ENCODE measurements around the gene SV2C.
"Not testable (repeated sequence)": the region's sequence is repeated elsewhere in the genome, so short reads cannot be mapped to it uniquely, and the experiment has no call there.

The SV2C gene

DNA sequence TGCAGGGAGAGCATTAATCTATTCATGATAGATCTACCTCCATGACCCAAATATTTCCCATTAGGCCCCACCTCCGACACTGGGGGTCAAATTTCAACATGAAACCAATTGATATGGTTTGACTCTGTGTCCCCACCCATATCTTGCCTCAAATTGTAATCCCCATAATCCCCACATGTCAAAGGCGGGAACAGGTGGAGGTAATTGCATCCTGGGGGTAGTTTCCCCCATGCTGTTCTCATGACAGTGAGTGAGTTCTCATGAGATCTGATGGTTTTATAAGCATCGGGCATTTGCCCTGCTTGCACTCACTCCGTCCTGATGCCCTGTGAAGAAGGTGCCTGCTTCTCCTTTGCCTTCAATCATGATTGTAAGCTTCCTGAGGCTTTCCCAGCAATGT is 153.5 kb downstream of the SV2C start:
- Histone ChIP-seq H3K9ac (ENCODE audit: low read length in 5 of 5) (no peak overlapping the region), H3K4me1 (ENCODE audit: control insufficient read depth in 5 of 5, insufficient read depth in 5 of 5, low read length in 5 of 5) (peaks cover 0 to 5% (median 0%) of the 10 kb centered on the region in 5 donors), H3K27ac (ENCODE audit: low read depth, low read length) (no peak overlapping the region), H3K36me3 (ENCODE audit: control insufficient read depth in 5 of 5, insufficient read depth in 5 of 5, low read length in 5 of 5) (no peaks in the 10 kb centered on the region), H3K9me3 (ENCODE audit: control insufficient read depth in 5 of 5, low read length in 5 of 5) (peaks cover 0 to 5% (median 2%) of the 10 kb centered on the region in 5 donors), H3K27me3 (ENCODE audit: control insufficient read depth in 5 of 5, insufficient read depth in 4 of 5, low read length in 5 of 5) (no peaks in the 10 kb centered on the region), H3K4me3 (ENCODE audit: low read depth in 1 of 5, low read length in 5 of 5) (no peak overlapping the region)

DNA sequence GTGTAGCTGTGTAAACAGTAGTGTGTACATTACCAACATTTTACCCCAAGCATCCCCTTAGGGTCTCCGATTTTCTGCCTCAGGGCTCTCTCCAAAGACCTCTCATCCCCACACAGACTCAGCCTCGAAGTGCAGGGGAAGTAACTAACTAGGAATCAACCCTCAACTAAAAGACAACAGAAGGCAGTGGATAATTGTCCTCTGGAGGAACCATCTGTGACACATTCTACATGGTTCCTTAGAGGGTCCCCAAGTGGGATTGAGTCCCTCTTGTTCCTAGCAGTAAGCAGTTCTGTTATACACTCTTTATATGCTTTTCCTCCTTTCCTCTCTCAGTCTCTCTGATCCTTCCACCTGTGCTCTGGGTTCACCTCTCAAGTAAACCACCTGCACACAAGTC is 157.2 kb downstream of the SV2C start:
- H3K36me3 ChIP-seq (ENCODE audit: control insufficient read depth in 5 of 5, insufficient read depth in 5 of 5, low read length in 5 of 5), result no peaks in the 10 kb centered on the region
- H3K27me3 ChIP-seq (ENCODE audit: control insufficient read depth in 5 of 5, insufficient read depth in 4 of 5, low read length in 5 of 5), result no peaks in the 10 kb centered on the region
- no peak overlapping the region for H3K4me3 ChIP-seq (ENCODE audit: low read depth in 1 of 5, low read length in 5 of 5)
- H3K27ac ChIP-seq (ENCODE audit: low read depth, low read length), result no peak overlapping the region
- no peak overlapping the region for H3K9ac ChIP-seq (ENCODE audit: low read length in 5 of 5)
- no peaks in the 10 kb centered on the region for H3K4me1 ChIP-seq (ENCODE audit: control insufficient read depth in 5 of 5, insufficient read depth in 5 of 5, low read length in 5 of 5)
- peaks cover 0 to 5% (median 2%) of the 10 kb centered on the region in 5 donors for H3K9me3 ChIP-seq (ENCODE audit: control insufficient read depth in 5 of 5, low read length in 5 of 5)

DNA sequence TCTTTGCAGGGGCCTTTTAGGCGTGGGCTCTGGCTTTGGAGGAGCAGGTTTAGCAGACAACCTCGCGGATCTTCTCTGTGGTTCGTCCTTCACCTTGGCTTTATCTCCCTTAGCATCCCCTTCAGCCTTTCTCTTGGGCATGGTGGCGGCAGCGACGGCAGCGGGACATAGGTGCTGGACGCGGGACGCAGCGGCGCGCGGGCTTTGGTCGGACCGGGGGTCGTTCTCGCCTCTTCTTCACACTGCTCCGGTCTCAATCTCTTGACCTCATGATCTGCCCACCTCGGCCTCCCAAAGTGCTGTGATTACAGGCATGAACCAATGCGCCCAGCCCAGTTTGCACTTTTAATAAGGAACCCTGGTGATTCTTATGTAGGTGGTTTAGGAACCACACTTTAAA is 159.0 kb downstream of the SV2C start:
- H3K36me3 ChIP-seq (ENCODE audit: control insufficient read depth in 5 of 5, insufficient read depth in 5 of 5, low read length in 5 of 5); H3K27me3 ChIP-seq (ENCODE audit: control insufficient read depth in 5 of 5, insufficient read depth in 4 of 5, low read length in 5 of 5): not testable (repeated sequence)

DNA sequence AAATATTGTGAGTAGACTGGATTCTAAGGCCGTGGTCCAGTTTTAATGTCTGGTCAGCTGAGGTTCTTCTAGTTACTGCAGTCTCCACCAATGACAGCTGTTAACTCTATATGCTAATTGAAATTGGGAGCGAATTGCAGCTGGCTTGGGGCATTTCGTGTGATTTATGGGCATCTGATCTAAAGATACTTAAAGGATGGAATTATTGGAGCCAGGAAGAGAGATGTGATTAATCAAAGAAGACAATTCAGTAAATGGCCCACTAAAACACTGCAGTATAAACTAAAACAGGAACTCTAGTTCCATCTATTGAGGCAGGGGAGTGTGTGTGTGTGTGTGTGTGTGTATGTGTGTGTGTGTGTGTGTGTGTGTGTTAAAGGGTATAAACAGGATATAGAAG is 162.4 kb downstream of the SV2C start:
- Histone ChIP-seq H3K27ac (ENCODE audit: low read depth, low read length) (no peak overlapping the region), H3K27me3 (ENCODE audit: control insufficient read depth in 5 of 5, insufficient read depth in 4 of 5, low read length in 5 of 5) (no peaks in the 10 kb centered on the region), H3K4me1 (ENCODE audit: control insufficient read depth in 5 of 5, insufficient read depth in 5 of 5, low read length in 5 of 5) (no peaks in the 10 kb centered on the region), H3K36me3 (ENCODE audit: control insufficient read depth in 5 of 5, insufficient read depth in 5 of 5, low read length in 5 of 5) (no peaks in the 10 kb centered on the region), H3K9ac (ENCODE audit: low read length in 5 of 5) (no peak overlapping the region), H3K4me3 (ENCODE audit: low read depth in 1 of 5, low read length in 5 of 5) (no peak overlapping the region), H3K9me3 (ENCODE audit: control insufficient read depth in 5 of 5, low read length in 5 of 5) (no peaks in the 10 kb centered on the region)

More for the DNA sequence above, 159.0 kb downstream of the SV2C start:
- H3K27ac ChIP-seq (ENCODE audit: low read depth, low read length); H3K9me3 ChIP-seq (ENCODE audit: control insufficient read depth in 5 of 5, low read length in 5 of 5); H3K4me1 ChIP-seq (ENCODE audit: control insufficient read depth in 5 of 5, insufficient read depth in 5 of 5, low read length in 5 of 5); H3K4me3 ChIP-seq (ENCODE audit: low read depth in 1 of 5, low read length in 5 of 5); H3K9ac ChIP-seq (ENCODE audit: low read length in 5 of 5): not testable (repeated sequence)

DNA sequence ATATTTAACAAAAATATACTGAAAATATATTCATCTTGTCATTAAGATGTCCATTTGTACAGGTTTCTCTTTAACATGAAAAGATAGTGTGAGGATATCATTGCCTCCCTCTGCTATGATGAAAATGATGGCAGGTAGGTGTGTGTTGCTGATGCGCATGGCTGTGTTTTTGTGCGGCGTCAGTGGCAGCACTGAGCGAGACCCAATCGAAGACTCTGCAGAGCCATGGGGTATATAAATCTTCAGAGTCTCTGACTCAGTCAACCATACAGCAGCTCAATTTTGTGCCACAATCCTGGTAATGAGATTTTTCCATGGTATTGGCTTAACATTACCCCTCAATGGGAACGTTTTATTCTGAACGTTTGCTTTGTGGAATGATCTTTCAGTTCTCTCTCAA is 166.4 kb downstream of the SV2C start:
- H3K27me3 ChIP-seq (ENCODE audit: control insufficient read depth in 5 of 5, insufficient read depth in 4 of 5, low read length in 5 of 5), result no peaks in the 10 kb centered on the region
- no peaks in the 10 kb centered on the region for H3K9me3 ChIP-seq (ENCODE audit: control insufficient read depth in 5 of 5, low read length in 5 of 5)
- no peaks in the 10 kb centered on the region for H3K4me1 ChIP-seq (ENCODE audit: control insufficient read depth in 5 of 5, insufficient read depth in 5 of 5, low read length in 5 of 5)
- H3K9ac ChIP-seq (ENCODE audit: low read length in 5 of 5), result no peak overlapping the region
- no peaks in the 10 kb centered on the region for H3K36me3 ChIP-seq (ENCODE audit: control insufficient read depth in 5 of 5, insufficient read depth in 5 of 5, low read length in 5 of 5)
- no peak overlapping the region for H3K4me3 ChIP-seq (ENCODE audit: low read depth in 1 of 5, low read length in 5 of 5)
- no peak overlapping the region for H3K27ac ChIP-seq (ENCODE audit: low read depth, low read length)

DNA sequence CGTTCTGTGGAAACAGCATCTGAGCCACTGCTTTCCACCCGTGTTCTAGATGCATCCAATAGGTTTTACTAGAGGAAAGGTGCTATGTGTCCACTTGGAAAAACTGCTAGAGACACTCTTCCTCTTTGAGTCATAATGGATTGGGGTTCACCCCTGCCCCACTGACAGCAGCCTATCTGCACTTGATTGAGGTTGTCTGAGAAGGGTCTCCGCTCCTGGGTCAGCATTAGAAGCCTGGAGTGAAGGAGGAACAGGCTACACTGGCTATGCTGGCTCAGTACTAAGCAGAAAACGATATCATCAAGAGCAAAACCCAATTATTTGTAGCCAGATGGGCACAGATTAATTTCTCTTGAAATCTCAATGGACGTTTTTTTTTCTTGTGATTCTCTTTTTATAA is 167.3 kb downstream of the SV2C start:
- Histone ChIP-seq H3K36me3 (ENCODE audit: control insufficient read depth in 5 of 5, insufficient read depth in 5 of 5, low read length in 5 of 5) (no peaks in the 10 kb centered on the region), H3K4me3 (ENCODE audit: low read depth in 1 of 5, low read length in 5 of 5) (no peak overlapping the region), H3K9ac (ENCODE audit: low read length in 5 of 5) (no peak overlapping the region), H3K4me1 (ENCODE audit: control insufficient read depth in 5 of 5, insufficient read depth in 5 of 5, low read length in 5 of 5) (no peaks in the 10 kb centered on the region), H3K27me3 (ENCODE audit: control insufficient read depth in 5 of 5, insufficient read depth in 4 of 5, low read length in 5 of 5) (no peaks in the 10 kb centered on the region), H3K27ac (ENCODE audit: low read depth, low read length) (no peak overlapping the region), H3K9me3 (ENCODE audit: control insufficient read depth in 5 of 5, low read length in 5 of 5) (no peaks in the 10 kb centered on the region)

DNA sequence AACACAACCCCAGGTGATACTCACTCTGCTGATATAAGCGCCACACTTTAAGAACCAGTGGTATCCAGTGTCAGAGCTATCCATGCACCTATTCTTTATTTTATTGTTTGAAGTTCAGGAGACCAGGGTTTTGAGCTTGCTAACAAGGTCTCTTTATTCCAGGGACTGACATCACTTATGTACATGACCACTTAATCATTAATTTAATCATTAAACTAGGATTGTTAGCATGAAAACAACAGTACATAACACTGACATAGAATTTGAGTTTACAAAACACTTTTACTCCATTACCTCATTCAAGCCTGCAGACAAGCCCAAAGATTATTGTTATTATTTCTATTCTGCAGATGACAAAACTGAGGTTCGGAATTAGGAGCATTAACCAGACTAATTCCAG is 168.5 kb downstream of the SV2C start:
- Histone ChIP-seq H3K9ac (ENCODE audit: low read length in 5 of 5) (no peak overlapping the region), H3K4me3 (ENCODE audit: low read depth in 1 of 5, low read length in 5 of 5) (no peak overlapping the region), H3K27me3 (ENCODE audit: control insufficient read depth in 5 of 5, insufficient read depth in 4 of 5, low read length in 5 of 5) (no peaks in the 10 kb centered on the region), H3K9me3 (ENCODE audit: control insufficient read depth in 5 of 5, low read length in 5 of 5) (no peaks in the 10 kb centered on the region), H3K27ac (ENCODE audit: low read depth, low read length) (no peak overlapping the region), H3K4me1 (ENCODE audit: control insufficient read depth in 5 of 5, insufficient read depth in 5 of 5, low read length in 5 of 5) (peaks cover 0 to 4% (median 4%) of the 10 kb centered on the region in 5 donors), H3K36me3 (ENCODE audit: control insufficient read depth in 5 of 5, insufficient read depth in 5 of 5, low read length in 5 of 5) (no peaks in the 10 kb centered on the region)

DNA sequence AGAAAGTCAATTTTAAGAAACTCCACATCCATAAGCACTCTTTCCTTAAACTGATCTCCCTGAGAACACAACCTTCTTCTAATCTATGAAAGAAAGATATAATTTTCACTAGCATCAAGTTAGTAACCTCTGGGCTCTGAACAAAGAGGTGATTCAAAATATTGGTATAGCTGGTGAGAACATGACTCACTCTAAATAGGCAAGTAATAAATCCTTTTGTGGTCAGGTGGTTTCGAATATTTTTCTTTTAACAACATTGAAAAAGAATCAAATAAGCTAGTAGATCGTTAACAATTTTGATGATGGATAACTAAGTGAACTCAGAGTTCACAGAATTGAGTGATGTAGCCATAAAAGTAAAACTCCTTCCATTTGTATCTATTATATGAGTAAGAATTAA is 169.3 kb downstream of the SV2C start:
- Histone ChIP-seq H3K4me1 (ENCODE audit: control insufficient read depth in 5 of 5, insufficient read depth in 5 of 5, low read length in 5 of 5) (peaks cover 0 to 4% (median 4%) of the 10 kb centered on the region in 5 donors), H3K27ac (ENCODE audit: low read depth, low read length) (no peak overlapping the region), H3K9ac (ENCODE audit: low read length in 5 of 5) (no peak overlapping the region), H3K27me3 (ENCODE audit: control insufficient read depth in 5 of 5, insufficient read depth in 4 of 5, low read length in 5 of 5) (no peaks in the 10 kb centered on the region), H3K4me3 (ENCODE audit: low read depth in 1 of 5, low read length in 5 of 5) (no peak overlapping the region), H3K9me3 (ENCODE audit: control insufficient read depth in 5 of 5, low read length in 5 of 5) (no peaks in the 10 kb centered on the region), H3K36me3 (ENCODE audit: control insufficient read depth in 5 of 5, insufficient read depth in 5 of 5, low read length in 5 of 5) (no peaks in the 10 kb centered on the region)

DNA sequence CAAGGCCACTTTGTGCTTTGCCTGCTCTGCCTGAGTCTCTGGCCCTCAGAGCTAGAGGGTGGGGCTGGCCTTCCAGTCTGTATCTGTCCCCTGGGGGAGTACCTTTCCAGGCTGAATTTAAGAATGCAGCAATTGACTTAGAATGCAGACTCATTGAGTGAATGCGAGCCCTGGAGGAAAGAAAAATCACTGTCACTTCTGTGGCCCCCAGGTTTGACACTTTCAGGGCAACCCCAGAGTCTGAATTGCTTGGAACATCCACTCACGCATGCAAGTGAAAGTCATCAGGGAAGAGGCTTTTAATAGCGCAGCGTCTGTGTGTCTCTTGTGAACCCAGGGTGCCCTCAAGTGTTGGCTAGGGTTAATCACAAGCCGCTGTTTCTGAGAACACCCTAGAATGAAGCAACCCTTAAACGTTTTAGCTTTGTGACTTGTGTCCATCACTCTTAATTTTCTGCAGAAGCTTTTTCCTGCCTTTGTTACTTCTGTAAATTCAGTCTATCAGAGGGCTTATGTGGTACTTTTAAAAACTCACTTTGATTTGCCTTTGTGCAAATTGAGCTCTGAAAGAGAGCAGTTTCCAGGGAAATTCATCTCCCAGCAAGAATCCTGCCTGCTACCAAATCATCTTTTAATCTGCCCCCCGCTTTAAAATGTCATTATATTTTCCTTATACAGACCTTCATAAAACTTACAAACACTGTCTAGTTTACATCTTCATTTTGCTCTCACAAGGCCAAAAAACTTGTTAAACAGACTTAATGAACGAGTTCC is 173.1 kb downstream of the SV2C start:
- H3K36me3 ChIP-seq (ENCODE audit: control insufficient read depth in 5 of 5, insufficient read depth in 5 of 5, low read length in 5 of 5), result no peaks in the 10 kb centered on the region
- H3K9me3 ChIP-seq (ENCODE audit: control insufficient read depth in 5 of 5, low read length in 5 of 5), result no peaks in the 10 kb centered on the region
- no peak overlapping the region for H3K9ac ChIP-seq (ENCODE audit: low read length in 5 of 5)
- H3K27ac ChIP-seq (ENCODE audit: low read depth, low read length), result no peak overlapping the region
- peaks cover 0 to 4% (median 4%) of the 10 kb centered on the region in 5 donors for H3K4me1 ChIP-seq (ENCODE audit: control insufficient read depth in 5 of 5, insufficient read depth in 5 of 5, low read length in 5 of 5)
- H3K27me3 ChIP-seq (ENCODE audit: control insufficient read depth in 5 of 5, insufficient read depth in 4 of 5, low read length in 5 of 5), result no peaks in the 10 kb centered on the region
- peak overlapping the region in 1 of 5 donors; percentile 13 for H3K4me3 ChIP-seq (ENCODE audit: low read depth in 1 of 5, low read length in 5 of 5)

DNA sequence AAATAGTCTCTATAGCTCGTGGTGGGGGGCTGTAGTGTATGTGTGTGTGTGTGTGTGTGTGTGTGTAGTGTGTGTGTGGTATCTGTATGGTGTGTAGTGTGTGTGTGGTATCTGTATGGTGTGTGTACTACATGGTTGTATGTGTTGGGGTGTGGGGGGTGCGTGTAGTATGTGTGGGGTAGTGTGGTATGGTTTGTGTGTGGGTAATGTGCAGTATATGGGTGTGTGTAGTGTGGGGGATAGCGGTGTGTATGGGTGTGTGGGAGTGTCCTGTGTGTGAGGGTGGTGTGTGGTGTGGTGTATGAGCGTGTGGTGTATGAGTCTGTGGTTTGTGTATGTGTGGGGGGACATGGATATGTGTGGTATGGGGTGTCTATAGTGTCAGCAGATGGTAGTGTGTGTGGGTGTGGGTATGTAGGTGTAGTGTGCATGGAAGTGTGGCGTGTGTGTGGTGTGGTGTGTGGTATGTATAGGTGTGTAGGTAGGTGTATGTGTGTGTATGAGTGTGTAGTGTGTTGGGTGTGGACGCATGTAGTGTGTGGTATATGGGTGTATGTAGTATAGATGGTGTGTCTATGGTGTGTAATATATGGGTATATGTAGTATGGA is 174.1 kb downstream of the SV2C start:
- H3K4me1 ChIP-seq (ENCODE audit: control insufficient read depth in 5 of 5, insufficient read depth in 5 of 5, low read length in 5 of 5), result peaks cover 0 to 4% (median 4%) of the 10 kb centered on the region in 5 donors
- H3K36me3 ChIP-seq (ENCODE audit: control insufficient read depth in 5 of 5, insufficient read depth in 5 of 5, low read length in 5 of 5), result no peaks in the 10 kb centered on the region
- no peak overlapping the region for H3K9ac ChIP-seq (ENCODE audit: low read length in 5 of 5)
- no peaks in the 10 kb centered on the region for H3K27me3 ChIP-seq (ENCODE audit: control insufficient read depth in 5 of 5, insufficient read depth in 4 of 5, low read length in 5 of 5)
- H3K27ac ChIP-seq (ENCODE audit: low read depth, low read length), result no peak overlapping the region
- no peak overlapping the region for H3K4me3 ChIP-seq (ENCODE audit: low read depth in 1 of 5, low read length in 5 of 5)
- no peaks in the 10 kb centered on the region for H3K9me3 ChIP-seq (ENCODE audit: control insufficient read depth in 5 of 5, low read length in 5 of 5)
